Caco-2 (cell line): ENCODE results near the gene DRD4. TPM values are rescaled to one million over a fixed set of nuclear protein-coding genes. Genes with fewer than 3 reads are reported as not detected.

ENCODE experiments used
- BruUV-seq: library from RNA; stranded (reverse); fragments of 400-500 nt; replicated peaks from 2 replicates; lab custom pipeline; 2021; lab: Mats Ljungman, UMichigan
- CTCF ChIA-PET: fragments of 300-600 bp; sonication (Branson Sonifier 250); formaldehyde crosslinking; loops from one replicate; lab custom pipeline; 2022; ENCODE audit warnings: antibody characterized with exemption; lab: Charles Lee
- POLR2A ChIA-PET: fragments of 300-600 bp; sonication (Branson Sonifier 250); formaldehyde crosslinking; loops from one replicate; lab custom pipeline; 2022; ENCODE audit warnings: antibody characterized with exemption; lab: Charles Lee
- DNase-seq, 2 experiments: peaks; one replicate each; pipeline versions ENCODE4 v3.0.0 to v3.0.0-alpha.2; 2020 to 2022
- H3K27me3 ChIP-seq: replicated peaks from 2 replicates; pipeline ENCODE4 v1.6.0; 2011; ENCODE audit warnings: low read length; ENCODE audit not compliant: control insufficient read depth, insufficient read depth
- H3K36me3 ChIP-seq: 2 replicates; pipeline ENCODE4 v1.5.1; 2011; ENCODE audit warnings: low read length; ENCODE audit not compliant: control insufficient read depth, insufficient read depth
- H3K4me1 ChIP-seq: fragments of 250-450 bp; sonication (Bioruptor Pico); 2 replicates; pipeline ENCODE4 v1.5.1; 2020; ENCODE audit warnings: mild to moderate bottlenecking
- H3K4me3 ChIP-seq: 2 replicates; pipeline ENCODE4 v1.5.1; 2011; ENCODE audit warnings: low read depth, mild to moderate bottlenecking, control low read depth, low read length
- H3K9me3 ChIP-seq: fragments of 250-450 bp; sonication (Bioruptor Pico); 2 replicates; pipeline ENCODE4 v1.5.1; 2020; ENCODE audit warnings: mild to moderate bottlenecking, moderate library complexity
- H3K27ac Mint-ChIP-seq: one replicate; pipeline ENCODE4 v1.8.0; 2022; ENCODE audit warnings: mixed read lengths; ENCODE audit not compliant: unreplicated experiment
- H3K27me3 Mint-ChIP-seq: one replicate; pipeline ENCODE4 v1.8.0; 2022; ENCODE audit warnings: mixed read lengths; ENCODE audit not compliant: insufficient read depth, unreplicated experiment
- H3K36me3 Mint-ChIP-seq: one replicate; pipeline ENCODE4 v1.8.0; 2022; ENCODE audit warnings: mild to moderate bottlenecking, mixed read lengths; ENCODE audit not compliant: insufficient read depth, unreplicated experiment
- H3K4me1 Mint-ChIP-seq: one replicate; pipeline ENCODE4 v1.8.0; 2022; ENCODE audit warnings: low read depth, mixed read lengths; ENCODE audit not compliant: unreplicated experiment
- H3K4me3 Mint-ChIP-seq: one replicate; pipeline ENCODE4 v1.8.0; 2022; ENCODE audit warnings: mild to moderate bottlenecking, moderate library complexity, mixed read lengths; ENCODE audit not compliant: unreplicated experiment
- H3K9me3 Mint-ChIP-seq: one replicate; pipeline ENCODE4 v1.8.0; 2022; ENCODE audit warnings: mixed read lengths; ENCODE audit not compliant: unreplicated experiment
- CTCF ChIP-seq, 2 experiments: fragments of 200-600 bp in 1 of 2; IDR thresholded peaks; 1 replicate in 1 of 2; 2 replicates in 1 of 2; pipeline versions ENCODE4 v1.5.1 to v1.8.0; 2011 to 2022; ENCODE audit warnings: antibody characterized with exemption in 1 of 2, control low read depth in 1 of 2, inconsistent platforms in 1 of 2, low read depth in 1 of 2, low read length in 1 of 2, mild to moderate bottlenecking in 1 of 2, moderate library complexity in 1 of 2; ENCODE audit not compliant: insufficient read depth in 1 of 2, severe bottlenecking in 1 of 2, unreplicated experiment in 1 of 2
- intact Hi-C: fragments of 100-400 bp; cut with micrococcal nuclease; formaldehyde crosslinking; loops from one replicate; pipeline ENCODE4 v1.10.0; 2022; ENCODE audit not compliant: unreplicated experiment
- total RNA-seq: library from RNA; stranded (reverse); gene quantifications from 2 replicates; pipeline ENCODE4 v1.2.3, GENCODE V29; 2022

Gene DRD4
- total RNA-seq, 1 experiment from 2014 or later, result 1.0 TPM

GRCh38 chr11:657691-658126 lies 20.6 kb downstream of the DRD4 start:
- Histone ChIP-seq H3K9me3 (no peaks in the 10 kb centered on the region; the same call in 1 of the 2 replicates), H3K4me1 (peaks cover 13% of the 10 kb centered on the region), H3K36me3 (peaks cover 5% of the 10 kb centered on the region), H3K4me3 (no peak overlapping the region), H3K27me3 (no peaks in the 10 kb centered on the region)
- ChIA-PET CTCF (interaction anchor here (0.6 kb wide), 1 partner anchor 82 kb away, joined by 3 read pairs; no protein-coding TSS in a partner anchor), POLR2A (no interaction called here)
- BruUV-seq, result no TSS peak
- H3K4me3 Mint-ChIP-seq, result no peak overlapping the region
- no peaks in the 10 kb centered on the region for H3K9me3 Mint-ChIP-seq
- intact Hi-C loops, result no loop called here
- TF ChIP-seq CTCF (IDR thresholded peaks at IDR 0.05; ENCODE audit: insufficient read depth in 1 of 2, low read depth in 1 of 2, low read length in 1 of 2, severe bottlenecking in 1 of 2, unreplicated experiment in 1 of 2), result peak in 1 of 2 experiments; percentile 2
- peaks cover 60% of the 10 kb centered on the region for H3K36me3 Mint-ChIP-seq
- H3K4me1 Mint-ChIP-seq, result peaks cover 5% of the 10 kb centered on the region
- no peak overlapping the region for H3K27ac Mint-ChIP-seq
- H3K27me3 Mint-ChIP-seq, result no peaks in the 10 kb centered on the region
- DNase-seq, result peak in 1 of 2 experiments; percentile 26

GRCh38 chr11:659532-660085 lies 22.5 kb downstream of the DRD4 start:
- no peak for DNase-seq
- no peaks in the 10 kb centered on the region for H3K27me3 Mint-ChIP-seq
- TF ChIP-seq CTCF (IDR thresholded peaks at IDR 0.05; ENCODE audit: insufficient read depth in 1 of 2, low read depth in 1 of 2, low read length in 1 of 2, severe bottlenecking in 1 of 2, unreplicated experiment in 1 of 2), result no peak
- H3K4me3 Mint-ChIP-seq, result no peak overlapping the region
- no peaks in the 10 kb centered on the region for H3K9me3 Mint-ChIP-seq
- peaks cover 5% of the 10 kb centered on the region for H3K4me1 Mint-ChIP-seq
- ChIA-PET CTCF (no interaction called here), POLR2A (no interaction called here)
- H3K27me3 ChIP-seq, result no peaks in the 10 kb centered on the region
- H3K36me3 Mint-ChIP-seq, result peaks cover 63% of the 10 kb centered on the region
- no peaks in the 10 kb centered on the region; the same call in 1 of the 2 replicates for H3K9me3 ChIP-seq
- intact Hi-C loops, result no loop called here
- H3K27ac Mint-ChIP-seq, result no peak overlapping the region
- no peak overlapping the region for H3K4me3 ChIP-seq
- peaks cover 3% of the 10 kb centered on the region for H3K36me3 ChIP-seq
- peaks cover 9% of the 10 kb centered on the region for H3K4me1 ChIP-seq
- no TSS peak for BruUV-seq

- no peak for DNase-seq
- no peaks in the 10 kb centered on the region for H3K9me3 ChIP-seq
- H3K4me3 ChIP-seq, result no peak overlapping the region
- TF ChIP-seq CTCF (IDR thresholded peaks at IDR 0.05; ENCODE audit: insufficient read depth in 1 of 2, low read depth in 1 of 2, low read length in 1 of 2, severe bottlenecking in 1 of 2, unreplicated experiment in 1 of 2), result no peak
- Mint-ChIP-seq H3K27ac (no peak overlapping the region), H3K4me3 (no peak overlapping the region), H3K9me3 (no peaks in the 10 kb centered on the region), H3K4me1 (peaks cover 5% of the 10 kb centered on the region), H3K27me3 (no peaks in the 10 kb centered on the region), H3K36me3 (peaks cover 57% of the 10 kb centered on the region)
- H3K27me3 ChIP-seq, result no peaks in the 10 kb centered on the region
- intact Hi-C loops, result no loop called here
- peaks cover 2% of the 10 kb centered on the region for H3K4me1 ChIP-seq
- no TSS peak for BruUV-seq
- ChIA-PET CTCF (no interaction called here), POLR2A (no interaction called here)
- H3K36me3 ChIP-seq, result peaks cover 3% of the 10 kb centered on the region
Measured at GRCh38 chr11:660281-660680, 23.2 kb downstream of the DRD4 start.
